ENCODE data around the gene KIAA1671. TPM values are rescaled to one million over a fixed set of nuclear protein-coding genes. Genes with fewer than 3 reads are reported as not detected.

The KIAA1671 gene
- total and polyA plus RNA-seq, 10 donors, result 0.72 to 11.9 (median 8.2) TPM

DNA sequence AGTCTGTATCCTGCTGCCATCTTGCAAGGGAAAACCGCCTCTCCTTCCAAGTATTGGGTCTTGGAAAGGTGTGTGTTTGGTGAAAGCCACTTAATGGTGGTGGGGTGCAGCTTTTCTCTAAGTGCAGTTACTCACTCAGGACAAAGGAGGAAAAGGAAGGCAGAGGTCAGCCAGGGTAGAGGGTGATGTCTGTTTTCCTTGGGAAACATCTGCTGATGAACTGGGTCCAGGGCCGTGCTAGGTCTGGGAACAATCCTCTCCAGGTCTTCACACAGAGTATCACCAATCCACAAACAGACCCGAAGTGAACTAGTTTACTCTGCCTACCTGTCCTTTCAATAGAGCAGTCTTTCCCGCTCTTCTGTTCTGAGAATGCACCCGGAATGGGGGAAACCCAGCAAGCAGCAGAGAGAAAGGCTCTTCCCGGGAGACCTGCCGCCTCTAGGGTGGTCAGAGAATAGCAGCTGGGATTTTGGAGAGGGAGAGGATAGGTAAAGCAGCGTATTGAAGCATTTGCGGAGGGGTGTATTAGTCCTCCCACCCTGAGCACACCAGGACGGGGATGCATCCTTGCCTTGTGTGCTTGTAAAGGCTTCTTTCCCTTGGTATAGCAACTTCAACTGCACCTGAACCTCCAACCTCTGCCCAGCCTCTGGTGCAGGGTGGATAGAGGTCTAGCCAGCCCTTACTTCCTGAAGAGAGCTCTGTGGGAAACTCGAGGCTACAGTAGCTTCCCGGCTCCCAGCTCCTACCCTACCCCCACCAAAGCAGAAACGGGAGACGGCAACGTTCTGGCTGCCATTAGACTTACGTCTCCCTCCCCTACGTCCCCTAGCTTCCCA lies 26.7 kb upstream of the KIAA1671 start:
- H3K4me1 ChIP-seq, result no peaks in the 10 kb centered on the region
- intact Hi-C loops (cut with DNase I; ENCODE audit: low total_unique reads), result no loop called here
- H3K27ac ChIP-seq, result no peak overlapping the region
- TF ChIP-seq POLR2A (IDR thresholded peaks at IDR 0.05), result no peak
- TF ChIP-seq POLR2AphosphoS5 (IDR thresholded peaks at IDR 0.05), result no peak
- no peak for TF ChIP-seq CTCF (IDR thresholded peaks at IDR 0.05 in 8 of 11, conservative IDR thresholded peaks at IDR 0.05 in 3 of 11)
- no peaks in the 10 kb centered on the region for H3K9me3 ChIP-seq
- peaks cover 0 to 33% (median 0%) of the 10 kb centered on the region in 7 donors for H3K27me3 ChIP-seq (replicated peaks in 1 of 7)
- no peak overlapping the region for H3K4me3 ChIP-seq
- 51 to 57% (median 52%) methylated on average over 15 to 17 of the region's 17 CpGs for WGBS, 5 donors
- no peaks in the 10 kb centered on the region for H3K36me3 ChIP-seq
- no peak for DNase-seq

- Histone ChIP-seq H3K27ac (no peak overlapping the region), H3K27me3 (replicated peaks in 1 of 7) (peaks cover 0 to 38% (median 0%) of the 10 kb centered on the region in 7 donors), H3K36me3 (no peaks in the 10 kb centered on the region), H3K9me3 (no peaks in the 10 kb centered on the region), H3K4me1 (no peaks in the 10 kb centered on the region), H3K4me3 (no peak overlapping the region)
- intact Hi-C loops (cut with DNase I; ENCODE audit: low total_unique reads), result no loop called here
- 44 to 53% (median 51%) methylated on average over 3 of the region's 3 CpGs for WGBS, 5 donors
- TF ChIP-seq CTCF (IDR thresholded peaks at IDR 0.05 in 8 of 11, conservative IDR thresholded peaks at IDR 0.05 in 3 of 11) (no peak), POLR2A (IDR thresholded peaks at IDR 0.05) (no peak)
- no peak for DNase-seq
Observed at GRCh38 chr22:24926428-24926725, 26.1 kb upstream of the KIAA1671 start.

DNA sequence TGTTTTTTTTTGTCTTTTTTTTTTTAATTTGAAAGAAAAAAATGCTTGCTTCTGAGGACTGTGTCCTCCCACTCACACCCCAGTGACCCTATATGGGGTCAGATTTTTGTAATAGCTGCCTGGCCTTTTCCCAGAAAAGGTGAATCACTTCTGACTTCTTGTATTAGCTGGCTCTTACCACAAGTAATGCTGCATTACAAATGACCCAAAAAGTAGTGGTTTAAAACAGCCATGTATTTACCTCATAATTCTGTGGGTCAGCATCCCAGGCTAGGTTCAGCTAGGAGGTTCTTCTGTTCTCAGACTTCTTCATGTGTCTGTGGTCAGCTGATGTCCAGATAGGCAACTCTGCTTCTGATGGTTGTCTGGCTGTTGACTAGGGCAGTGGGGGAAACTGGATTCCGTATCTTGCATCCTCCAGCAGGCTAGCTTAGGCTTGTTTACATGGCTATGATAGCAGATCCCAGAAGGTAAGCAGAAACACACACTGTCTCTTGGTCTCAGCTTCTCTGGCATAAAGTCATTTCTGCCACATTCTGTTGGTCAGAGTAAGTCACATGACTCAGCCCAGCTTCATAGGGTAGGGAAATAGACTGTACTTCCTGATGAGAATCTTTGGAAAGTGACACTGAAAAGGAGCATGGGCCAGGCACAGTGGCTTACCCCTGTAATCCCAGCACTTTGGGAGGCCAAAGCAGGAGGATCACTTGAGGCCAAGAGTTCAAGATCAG lies 25.5 kb upstream of the KIAA1671 start:
- peaks cover 0 to 45% (median 0%) of the 10 kb centered on the region in 7 donors for H3K27me3 ChIP-seq (replicated peaks in 1 of 7)
- no peaks in the 10 kb centered on the region for H3K9me3 ChIP-seq
- 82 to 100% (median 86%) methylated on average over 1 of the region's 1 CpG for WGBS, 5 donors
- H3K36me3 ChIP-seq, result no peaks in the 10 kb centered on the region
- no peak overlapping the region for H3K27ac ChIP-seq
- TF ChIP-seq POLR2AphosphoS5 (IDR thresholded peaks at IDR 0.05) (no peak), POLR2A (IDR thresholded peaks at IDR 0.05) (no peak), CTCF (IDR thresholded peaks at IDR 0.05 in 8 of 11, conservative IDR thresholded peaks at IDR 0.05 in 3 of 11) (no peak)
- no peaks in the 10 kb centered on the region for H3K4me1 ChIP-seq
- intact Hi-C loops (cut with DNase I; ENCODE audit: low total_unique reads), result no loop called here
- H3K4me3 ChIP-seq, result no peak overlapping the region
- no peak for DNase-seq

DNA sequence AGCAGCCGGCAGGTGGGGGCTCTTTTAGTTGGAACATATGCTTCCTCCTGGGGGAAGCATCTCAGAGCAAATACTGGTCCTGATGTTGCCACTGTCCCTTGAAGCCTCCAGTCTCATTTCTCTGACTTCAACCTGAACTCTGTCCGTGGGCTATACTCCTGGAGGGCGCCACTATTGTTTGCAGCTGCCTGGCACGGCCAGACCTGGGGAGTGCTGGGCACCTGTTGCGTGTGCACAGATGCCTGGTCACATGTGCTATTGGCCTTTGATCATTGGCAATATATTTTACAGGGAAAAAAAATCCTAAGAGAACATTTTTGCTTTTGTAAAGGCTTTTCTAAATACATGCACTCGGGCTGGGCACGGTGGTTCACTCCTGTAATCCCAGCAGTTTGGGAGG lies 24.2 kb upstream of the KIAA1671 start:
- 80 to 94% (median 88%) methylated on average over 7 of the region's 7 CpGs for WGBS, 5 donors
- intact Hi-C loops (cut with DNase I; ENCODE audit: low total_unique reads), result no loop called here
- TF ChIP-seq POLR2A (IDR thresholded peaks at IDR 0.05) (no peak), CTCF (IDR thresholded peaks at IDR 0.05 in 8 of 11, conservative IDR thresholded peaks at IDR 0.05 in 3 of 11) (no peak), POLR2AphosphoS5 (IDR thresholded peaks at IDR 0.05) (no peak)
- no peak overlapping the region for H3K27ac ChIP-seq
- no peaks in the 10 kb centered on the region for H3K9me3 ChIP-seq
- no peaks in the 10 kb centered on the region for H3K36me3 ChIP-seq
- no peaks in the 10 kb centered on the region for H3K4me1 ChIP-seq
- no peak overlapping the region for H3K4me3 ChIP-seq
- peaks cover 0 to 56% (median 0%) of the 10 kb centered on the region in 7 donors for H3K27me3 ChIP-seq (replicated peaks in 1 of 7)
- no peak for DNase-seq

Measured in spleen (tissue), 11 donors.